ENCODE measurements around the gene C1QL2. TPM values are rescaled to one million over a fixed set of nuclear protein-coding genes. Genes with fewer than 3 reads are reported as not detected.
A peak's percentile ranks its signal among the peaks of the same experiment; 100 is the strongest.

The C1QL2 gene
- total RNA-seq, 1 experiment from 2014 or later: 0.81 TPM

GRCh38 chr2:119207447-119207846, 48.9 kb upstream of the C1QL2 start:
- no peak overlapping the region for H3K27ac ChIP-seq (ENCODE audit: insufficient read length, low read depth, low read length)
- H2AFZ ChIP-seq (ENCODE audit: low read length): no peak overlapping the region
- H3T11ph ChIP-seq (ENCODE audit: low read length): no peak overlapping the region
- H4K5ac ChIP-seq (ENCODE audit: insufficient read length, low read depth, low read length): no peak overlapping the region
- H3K9ac ChIP-seq (ENCODE audit: extremely low read depth, insufficient read length, low read length): no peak overlapping the region
- H2AK5ac ChIP-seq (ENCODE audit: insufficient read length, low read length): no peak overlapping the region
- H3K23ac ChIP-seq (ENCODE audit: insufficient read length, low read depth, low read length): no peak overlapping the region
- H3K14ac ChIP-seq (ENCODE audit: insufficient read depth, low read length): no peak overlapping the region
- H3K23me2 ChIP-seq (ENCODE audit: insufficient read length, low read depth, low read length, poor library complexity, severe bottlenecking): no peaks in the 10 kb centered on the region
- H4K20me1 ChIP-seq (ENCODE audit: control insufficient read depth, insufficient read depth, insufficient read length): no peaks in the 10 kb centered on the region
- no peak overlapping the region for H3K18ac ChIP-seq (ENCODE audit: insufficient read length, low read depth, low read length)
- no peak for TF ChIP-seq CTCF (conservative IDR thresholded peaks at IDR 0.05)
- no CpG with 5 or more reads among the region's 2 CpGs for WGBS (ENCODE audit: extremely low coverage, insufficient read length, low lambda C conversion rate)
- H3K27me3 ChIP-seq (ENCODE audit: insufficient read depth, low read length): no peaks in the 10 kb centered on the region
- no peak overlapping the region for H3K4me2 ChIP-seq (ENCODE audit: insufficient read depth, insufficient read length, low read length)
- H3K9me3 ChIP-seq (ENCODE audit: control insufficient read depth, low read depth, low read length): no peaks in the 10 kb centered on the region
- H3K79me2 ChIP-seq (ENCODE audit: insufficient read depth, low read length): no peaks in the 10 kb centered on the region
- no peaks in the 10 kb centered on the region for H3K36me3 Mint-ChIP-seq (ENCODE audit: insufficient read depth in 1 of 3, low read depth in 3 of 3)
- H2BK20ac ChIP-seq (ENCODE audit: low read depth, low read length, poor library complexity, severe bottlenecking): no peak overlapping the region
- H3K56ac ChIP-seq (ENCODE audit: insufficient read length, low read depth, low read length): no peak overlapping the region
- no peak for DNase-seq
- H3K4ac ChIP-seq (ENCODE audit: low read depth, low read length): no peak overlapping the region
- no peak overlapping the region for H2BK5ac ChIP-seq (ENCODE audit: insufficient read length, low read length)
- H3K4me1 ChIP-seq (ENCODE audit: insufficient read depth, low read length): peaks cover 2% of the 10 kb centered on the region
- H2BK15ac ChIP-seq (ENCODE audit: low read depth, low read length): no peak overlapping the region
- H4K8ac ChIP-seq (replicated peaks; ENCODE audit: insufficient read length, low read depth, low read length): no peak overlapping the region
- H4K91ac ChIP-seq (ENCODE audit: insufficient read length, low read depth, low read length): no peak overlapping the region
- H3K4me1 Mint-ChIP-seq: peaks cover 7 to 16% of the 10 kb centered on the region in 2 experiments
- no peak overlapping the region for H3K4me3 Mint-ChIP-seq
- H2BK120ac ChIP-seq (ENCODE audit: low read depth, low read length, poor library complexity, severe bottlenecking): no peak overlapping the region
- H3K9me3 Mint-ChIP-seq: no peaks in the 10 kb centered on the region
- peak overlapping the region in 1 of 3 experiments; percentile 41; a peak in 1 of 7 replicates for H3K27ac Mint-ChIP-seq
- H2BK12ac ChIP-seq (ENCODE audit: insufficient read length, low read depth, low read length): no peak overlapping the region
- H3K79me1 ChIP-seq (ENCODE audit: insufficient read depth, low read depth, low read length, poor library complexity, severe bottlenecking): no peaks in the 10 kb centered on the region
- no peaks in the 10 kb centered on the region; the same call in 1 of the 2 replicates for H3K27me3 Mint-ChIP-seq (ENCODE audit: low read depth)
